H9 (cell line): Measurements from ENCODE around the gene SHC4. TPM values are rescaled to one million over a fixed set of nuclear protein-coding genes. Genes with fewer than 3 reads are reported as not detected.

Experiments
- DNase-seq: peaks from one replicate; pipeline ENCODE4 v3.0.0-alpha.2; 2017
- H2AFZ ChIP-seq: one replicate; pipeline ENCODE4 v1.6.1; 2013; ENCODE audit warnings: mild to moderate bottlenecking, low read length, control low read depth, moderate library complexity
- H2AK5ac ChIP-seq: 2 replicates; pipeline ENCODE4 v1.6.1; 2013; ENCODE audit warnings: low read length, control low read depth, mixed read lengths; ENCODE audit not compliant: insufficient read length
- H2BK120ac ChIP-seq: one replicate; pipeline ENCODE4 v1.6.1; 2013; ENCODE audit warnings: low read depth, mild to moderate bottlenecking, low read length, control low read depth, inconsistent platforms; ENCODE audit not compliant: poor library complexity, severe bottlenecking
- H2BK12ac ChIP-seq: 2 replicates; pipeline ENCODE4 v1.6.1; 2013; ENCODE audit warnings: low read length, control low read depth, mixed read lengths, low read depth; ENCODE audit not compliant: insufficient read length
- H2BK15ac ChIP-seq: 2 replicates; pipeline ENCODE4 v1.6.1; 2013; ENCODE audit warnings: low read depth, low read length, control low read depth
- H2BK20ac ChIP-seq: one replicate; pipeline ENCODE4 v1.6.1; 2013; ENCODE audit warnings: low read depth, mild to moderate bottlenecking, low read length, control low read depth, inconsistent platforms; ENCODE audit not compliant: poor library complexity, severe bottlenecking
- H2BK5ac ChIP-seq: 2 replicates; pipeline ENCODE4 v1.6.1; 2013; ENCODE audit warnings: low read length, control low read depth, mixed read lengths; ENCODE audit not compliant: insufficient read length
- H3K14ac ChIP-seq: 2 replicates; pipeline ENCODE4 v1.6.1; 2013; ENCODE audit warnings: low read length, control low read depth; ENCODE audit not compliant: insufficient read depth
- H3K18ac ChIP-seq: 2 replicates; pipeline ENCODE4 v1.6.1; 2013; ENCODE audit warnings: low read depth, mild to moderate bottlenecking, mixed read lengths, low read length, control low read depth; ENCODE audit not compliant: insufficient read length
- H3K23ac ChIP-seq: 2 replicates; pipeline ENCODE4 v1.6.1; 2013; ENCODE audit warnings: low read length, control low read depth, mixed read lengths, low read depth; ENCODE audit not compliant: insufficient read length
- H3K23me2 ChIP-seq: 2 replicates; pipeline ENCODE4 v1.6.1; 2013; ENCODE audit warnings: low read depth, mild to moderate bottlenecking, mixed read lengths, low read length, control low read depth; ENCODE audit not compliant: insufficient read length, poor library complexity, severe bottlenecking
- H3K27ac ChIP-seq: 2 replicates; pipeline ENCODE4 v1.5.1; 2013; ENCODE audit warnings: low read length, control low read depth, mixed read lengths, low read depth; ENCODE audit not compliant: insufficient read length
- H3K27me3 ChIP-seq: 2 replicates; pipeline ENCODE4 v1.6.1; 2013; ENCODE audit warnings: low read length, control low read depth, inconsistent platforms; ENCODE audit not compliant: insufficient read depth
- H3K4ac ChIP-seq: 2 replicates; pipeline ENCODE4 v1.6.1; 2013; ENCODE audit warnings: low read depth, mild to moderate bottlenecking, control low read depth, inconsistent platforms, low read length, moderate library complexity
- H3K4me1 ChIP-seq: 2 replicates; pipeline ENCODE4 v1.6.1; 2013; ENCODE audit warnings: low read length, control low read depth, inconsistent platforms; ENCODE audit not compliant: insufficient read depth
- H3K4me2 ChIP-seq: 2 replicates; pipeline ENCODE4 v1.6.1; 2013; ENCODE audit warnings: low read length, control low read depth, mixed read lengths; ENCODE audit not compliant: insufficient read length, insufficient read depth
- H3K56ac ChIP-seq: 2 replicates; pipeline ENCODE4 v1.6.1; 2013; ENCODE audit warnings: low read depth, mild to moderate bottlenecking, mixed read lengths, low read length, control low read depth; ENCODE audit not compliant: insufficient read length
- H3K79me1 ChIP-seq: 2 replicates; pipeline ENCODE4 v1.6.1; 2013; ENCODE audit warnings: low read depth, mild to moderate bottlenecking, moderate library complexity, low read length, control low read depth, inconsistent platforms; ENCODE audit not compliant: insufficient read depth, poor library complexity, severe bottlenecking
- H3K79me2 ChIP-seq: 2 replicates; pipeline ENCODE4 v1.6.1; 2013; ENCODE audit warnings: low read length, control low read depth, inconsistent platforms; ENCODE audit not compliant: insufficient read depth
- H3K9ac ChIP-seq: 2 replicates; pipeline ENCODE4 v1.6.1; 2013; ENCODE audit warnings: low read length, control low read depth, mixed read lengths; ENCODE audit not compliant: insufficient read length; ENCODE audit errors: extremely low read depth
- H3K9me3 ChIP-seq: one replicate; pipeline ENCODE4 v1.6.1; 2013; ENCODE audit warnings: low read depth, low read length, inconsistent platforms; ENCODE audit not compliant: control insufficient read depth
- H3T11ph ChIP-seq: one replicate; pipeline ENCODE4 v1.6.1; 2013; ENCODE audit warnings: mild to moderate bottlenecking, low read length, control low read depth, inconsistent platforms
- H4K20me1 ChIP-seq: one replicate; pipeline ENCODE4 v1.6.1; 2013; ENCODE audit not compliant: control insufficient read depth, insufficient read length, insufficient read depth
- H4K5ac ChIP-seq: 2 replicates; pipeline ENCODE4 v1.6.1; 2013; ENCODE audit warnings: low read depth, mild to moderate bottlenecking, mixed read lengths, low read length, control low read depth; ENCODE audit not compliant: insufficient read length
- H4K8ac ChIP-seq: replicated peaks from 2 replicates; pipeline ENCODE4 v1.6.1; 2013; ENCODE audit warnings: low read length, control low read depth, mixed read lengths, low read depth; ENCODE audit not compliant: insufficient read length
- H4K91ac ChIP-seq: 2 replicates; pipeline ENCODE4 v1.6.1; 2013; ENCODE audit warnings: low read depth, mild to moderate bottlenecking, moderate library complexity, mixed read lengths, low read length, control low read depth; ENCODE audit not compliant: insufficient read length
- H3K27ac Mint-ChIP-seq, 3 experiments: 2 replicates in 2 of 3; 3 replicates in 1 of 3; pipeline ENCODE4 v1.8.0; 2020 to 2021; ENCODE audit warnings: mixed read lengths in 3 of 3, mild to moderate bottlenecking in 1 of 3, moderate library complexity in 1 of 3
- H3K27me3 Mint-ChIP-seq: 2 replicates; pipeline ENCODE4 v1.8.0; 2021; ENCODE audit warnings: low read depth, mild to moderate bottlenecking, moderate library complexity, mixed read lengths
- H3K36me3 Mint-ChIP-seq, 3 experiments: 2 replicates in 2 of 3; 3 replicates in 1 of 3; pipeline ENCODE4 v1.8.0; 2020 to 2021; ENCODE audit warnings: low read depth in 3 of 3, mixed read lengths in 3 of 3; ENCODE audit not compliant: insufficient read depth in 1 of 3
- H3K4me1 Mint-ChIP-seq, 2 experiments: 2 replicates each; pipeline ENCODE4 v1.8.0; 2020; ENCODE audit warnings: mixed read lengths in 2 of 2
- H3K4me3 Mint-ChIP-seq, 2 experiments: 2 replicates in 1 of 2; 3 replicates in 1 of 2; pipeline ENCODE4 v1.8.0; 2020 to 2021; ENCODE audit warnings: mild to moderate bottlenecking in 2 of 2, mixed read lengths in 2 of 2, moderate library complexity in 1 of 2
- H3K9me3 Mint-ChIP-seq, 2 experiments: 2 replicates in 1 of 2; 3 replicates in 1 of 2; pipeline ENCODE4 v1.8.0; 2020; ENCODE audit warnings: mild to moderate bottlenecking in 2 of 2, mixed read lengths in 2 of 2, moderate library complexity in 1 of 2
- CTCF ChIP-seq: fragments of 200-600 bp; sonication (generic); conservative IDR thresholded peaks from 3 replicates; pipeline ENCODE4 v1.8.0; 2021; ENCODE audit warnings: antibody characterized with exemption, mild to moderate bottlenecking
- total RNA-seq: library from RNA; stranded (reverse); gene quantifications from 2 replicates; pipeline ENCODE4 v1.2.1, GENCODE V29; 2021

SHC4 gene
- total RNA-seq, 1 experiment from 2014 or later: 0.26 TPM

GRCh38 chr15:48871542-48871941 lies 92.2 kb downstream of the SHC4 start:
- no peak overlapping the region for H2AK5ac ChIP-seq
- no peaks in the 10 kb centered on the region for H3K4me1 ChIP-seq
- no peak overlapping the region for H3K23ac ChIP-seq
- no peak overlapping the region for H3K4ac ChIP-seq
- H2BK12ac ChIP-seq: no peak overlapping the region
- no peak overlapping the region for H4K5ac ChIP-seq
- Mint-ChIP-seq H3K27me3 (peaks cover 4% of the 10 kb centered on the region), H3K4me1 (0 out of 4 replicates have a peak, but pooled peaks cover 0 to under 1% of the 10 kb centered on the region in 2 experiments), H3K9me3 (no peaks in the 10 kb centered on the region), H3K36me3 (no peaks in the 10 kb centered on the region), H3K4me3 (no peak overlapping the region), H3K27ac (peak overlapping the region in 1 of 3 experiments; percentile 45; a peak in 1 of 7 replicates)
- no peak overlapping the region for H3K9ac ChIP-seq
- H2BK120ac ChIP-seq: no peak overlapping the region
- H3K56ac ChIP-seq: no peak overlapping the region
- H2AFZ ChIP-seq: no peak overlapping the region
- no peaks in the 10 kb centered on the region for H3K9me3 ChIP-seq
- no peaks in the 10 kb centered on the region for H3K79me1 ChIP-seq
- no peak overlapping the region for H2BK5ac ChIP-seq
- H2BK15ac ChIP-seq: no peak overlapping the region
- no peak overlapping the region for H3K27ac ChIP-seq
- H4K8ac ChIP-seq: no peak overlapping the region
- no peak overlapping the region for H3T11ph ChIP-seq
- no peak overlapping the region for H3K4me2 ChIP-seq
- DNase-seq: no peak
- no peaks in the 10 kb centered on the region for H3K27me3 ChIP-seq
- no peak overlapping the region for H4K91ac ChIP-seq
- H2BK20ac ChIP-seq: no peak overlapping the region
- no peak overlapping the region for H3K18ac ChIP-seq
- no peaks in the 10 kb centered on the region for H4K20me1 ChIP-seq
- H3K79me2 ChIP-seq: no peaks in the 10 kb centered on the region
- TF ChIP-seq CTCF: no peak
- H3K14ac ChIP-seq: no peak overlapping the region
- H3K23me2 ChIP-seq: no peaks in the 10 kb centered on the region
